ENCODE results near the gene HBP1. TPM values are rescaled to one million over a fixed set of nuclear protein-coding genes. Genes with fewer than 3 reads are reported as not detected.

HBP1 gene
- total and polyA plus RNA-seq, 2 of the 13 experiments (the other 11 are each of a cell fraction or from before 2014, with no cell fraction given): 22.9 to 44.1 TPM

- no peak for TF ChIP-seq CBX2 (IDR thresholded peaks at IDR 0.05; ENCODE audit: low read depth, low read length)
- TF ChIP-seq CBX2 (CRISPR knock-in tag; IDR thresholded peaks at IDR 0.05; ENCODE audit: low read depth): no peak
- TF ChIP-seq ZBTB21 (CRISPR knock-in tag; IDR thresholded peaks at IDR 0.05): peak; percentile 82
- peak; percentile 53; the same call in 1 of the 2 replicates for TF ChIP-seq FOSL2 (CRISPR knock-in tag; IDR thresholded peaks at IDR 0.05)
- TF ChIP-seq ZNF589 (CRISPR knock-in tag; conservative IDR thresholded peaks at IDR 0.05): no peak
- TF ChIP-seq ZNF256 (CRISPR knock-in tag; conservative IDR thresholded peaks at IDR 0.05): no peak
- no peak for TF ChIP-seq ZNF883 (CRISPR knock-in tag; IDR thresholded peaks at IDR 0.05; ENCODE audit: not compliant biosample characterization)
- TF ChIP-seq TCF7L2 (IDR thresholded peaks at IDR 0.05; ENCODE audit: low read depth, low read length): no peak
- no peak for TF ChIP-seq ESRRA (CRISPR knock-in tag; IDR thresholded peaks at IDR 0.05; ENCODE audit: low read depth)
- TF ChIP-seq RBFOX2 (IDR thresholded peaks at IDR 0.05; ENCODE audit: low read depth, low read length): 0 out of 2 replicates have a peak, but pooled peaks have one; percentile 49
- no peak for TF ChIP-seq HMG20B (CRISPR knock-in tag; conservative IDR thresholded peaks at IDR 0.05)
- 0 out of 2 replicates have a peak, but pooled peaks have one; percentile 23 for TF ChIP-seq MBD4 (IDR thresholded peaks at IDR 0.05; ENCODE audit: borderline replicate concordance, low read length)
- TF ChIP-seq, protein P1, sequence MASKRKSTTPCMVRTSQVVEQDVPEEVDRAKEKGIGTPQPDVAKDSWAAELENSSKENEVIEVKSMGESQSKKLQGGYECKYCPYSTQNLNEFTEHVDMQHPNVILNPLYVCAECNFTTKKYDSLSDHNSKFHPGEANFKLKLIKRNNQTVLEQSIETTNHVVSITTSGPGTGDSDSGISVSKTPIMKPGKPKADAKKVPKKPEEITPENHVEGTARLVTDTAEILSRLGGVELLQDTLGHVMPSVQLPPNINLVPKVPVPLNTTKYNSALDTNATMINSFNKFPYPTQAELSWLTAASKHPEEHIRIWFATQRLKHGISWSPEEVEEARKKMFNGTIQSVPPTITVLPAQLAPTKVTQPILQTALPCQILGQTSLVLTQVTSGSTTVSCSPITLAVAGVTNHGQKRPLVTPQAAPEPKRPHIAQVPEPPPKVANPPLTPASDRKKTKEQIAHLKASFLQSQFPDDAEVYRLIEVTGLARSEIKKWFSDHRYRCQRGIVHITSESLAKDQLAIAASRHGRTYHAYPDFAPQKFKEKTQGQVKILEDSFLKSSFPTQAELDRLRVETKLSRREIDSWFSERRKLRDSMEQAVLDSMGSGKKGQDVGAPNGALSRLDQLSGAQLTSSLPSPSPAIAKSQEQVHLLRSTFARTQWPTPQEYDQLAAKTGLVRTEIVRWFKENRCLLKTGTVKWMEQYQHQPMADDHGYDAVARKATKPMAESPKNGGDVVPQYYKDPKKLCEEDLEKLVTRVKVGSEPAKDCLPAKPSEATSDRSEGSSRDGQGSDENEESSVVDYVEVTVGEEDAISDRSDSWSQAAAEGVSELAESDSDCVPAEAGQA (IDR thresholded peaks at IDR 0.05; ENCODE audit: low read depth): 0 out of 2 replicates have a peak, but pooled peaks have one; percentile 47
- TF ChIP-seq, protein P1 (CRISPR knock-in tag; IDR thresholded peaks at IDR 0.05; ENCODE audit: borderline replicate concordance): no peak
- TF ChIP-seq, protein P2, sequence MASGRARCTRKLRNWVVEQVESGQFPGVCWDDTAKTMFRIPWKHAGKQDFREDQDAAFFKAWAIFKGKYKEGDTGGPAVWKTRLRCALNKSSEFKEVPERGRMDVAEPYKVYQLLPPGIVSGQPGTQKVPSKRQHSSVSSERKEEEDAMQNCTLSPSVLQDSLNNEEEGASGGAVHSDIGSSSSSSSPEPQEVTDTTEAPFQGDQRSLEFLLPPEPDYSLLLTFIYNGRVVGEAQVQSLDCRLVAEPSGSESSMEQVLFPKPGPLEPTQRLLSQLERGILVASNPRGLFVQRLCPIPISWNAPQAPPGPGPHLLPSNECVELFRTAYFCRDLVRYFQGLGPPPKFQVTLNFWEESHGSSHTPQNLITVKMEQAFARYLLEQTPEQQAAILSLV (CRISPR knock-in tag; IDR thresholded peaks at IDR 0.05; ENCODE audit: borderline replicate concordance): no peak
These were observed 1.1 kb upstream of the HBP1 start (continued) for GRCh38 chr7:107167483-107168232.

Data from HepG2 (cell line).